Loucy (cell line): Measurements from ENCODE around the gene IGF1R.

Experiments used
- H2AFZ ChIP-seq: fragments of 200-600 bp; sonication (generic); 2 replicates; pipeline ENCODE4 v1.6.0; 2016; ENCODE audit warnings: antibody characterized with exemption, mild to moderate bottlenecking, low read length, moderate library complexity
- H3F3A ChIP-seq: fragments of 200-600 bp; 2 replicates; pipeline ENCODE4 v1.6.0; 2016; ENCODE audit warnings: antibody characterized with exemption, low read depth, mild to moderate bottlenecking
- H3K27me3 ChIP-seq: fragments of 200-600 bp; sonication (generic); 2 replicates; pipeline ENCODE4 v1.6.1; 2014; ENCODE audit warnings: low read length, mild to moderate bottlenecking; ENCODE audit not compliant: insufficient read depth, poor library complexity, severe bottlenecking
- H3K36me3 ChIP-seq: fragments of 200-600 bp; sonication (generic); 2 replicates; pipeline ENCODE4 v1.6.1; 2016; ENCODE audit warnings: low read length; ENCODE audit not compliant: insufficient read depth
- H3K4me1 ChIP-seq: fragments of 200-600 bp; sonication (generic); 2 replicates; pipeline ENCODE4 v1.5.1; 2014; ENCODE audit warnings: low read length, mild to moderate bottlenecking; ENCODE audit not compliant: insufficient read depth, poor library complexity, severe bottlenecking
- H3K4me2 ChIP-seq: fragments of 200-600 bp; sonication (generic); 2 replicates; pipeline ENCODE4 v1.6.0; 2014; ENCODE audit warnings: antibody characterized with exemption, low read length, low read depth, mild to moderate bottlenecking; ENCODE audit not compliant: poor library complexity, severe bottlenecking
- H3K4me3 ChIP-seq: fragments of 200-600 bp; sonication (generic); 2 replicates; pipeline ENCODE4 v1.5.1; 2014; ENCODE audit warnings: low read length, mild to moderate bottlenecking, mixed read lengths; ENCODE audit not compliant: poor library complexity, severe bottlenecking
- H3K79me2 ChIP-seq: fragments of 200-600 bp; sonication (generic); 2 replicates; pipeline ENCODE4 v1.6.1; 2014; ENCODE audit warnings: low read length; ENCODE audit not compliant: insufficient read depth
- H3K9ac ChIP-seq: fragments of 200-600 bp; sonication (generic); 2 replicates; pipeline ENCODE4 v1.6.0; 2014; ENCODE audit warnings: mild to moderate bottlenecking, low read depth, low read length, moderate library complexity; ENCODE audit not compliant: poor library complexity, severe bottlenecking
- H3K9me2 ChIP-seq: fragments of 200-600 bp; sonication (generic); replicated peaks from 2 replicates; pipeline ENCODE4 v1.6.1; 2016; ENCODE audit warnings: low read depth, low read length, mixed read lengths
- H3K9me3 ChIP-seq: fragments of 200-600 bp; sonication (generic); 2 replicates; pipeline ENCODE4 v1.6.1; 2014; ENCODE audit warnings: mild to moderate bottlenecking, antibody characterized with exemption, low read length, low read depth; ENCODE audit not compliant: insufficient read depth
- H4K20me1 ChIP-seq: fragments of 200-600 bp; sonication (generic); 2 replicates; pipeline ENCODE4 v1.6.0; 2014; ENCODE audit warnings: antibody characterized with exemption, low read length, mild to moderate bottlenecking; ENCODE audit not compliant: insufficient read depth, poor library complexity, severe bottlenecking
- CTCF ChIP-seq: fragments of 200-600 bp; sonication (generic); conservative IDR thresholded peaks from 2 replicates; pipeline ENCODE4 v1.5.1; 2014; ENCODE audit warnings: mild to moderate bottlenecking, antibody characterized with exemption, low read length
- EZH2phosphoT487 ChIP-seq: fragments of 200-600 bp; IDR thresholded peaks from 2 replicates; pipeline ENCODE4 v1.6.1; 2018; ENCODE audit warnings: antibody characterized with exemption, mild to moderate bottlenecking, moderate library complexity, borderline replicate concordance

IGF1R gene

GRCh38 chr15:99006904-99007495 lies 358.7 kb downstream of the IGF1R start:
- Histone ChIP-seq H3K9ac (no peak overlapping the region), H2AFZ (no peak overlapping the region), H4K20me1 (no peaks in the 10 kb centered on the region), H3K27me3 (no peaks in the 10 kb centered on the region), H3K9me2 (no peaks in the 10 kb centered on the region), H3K79me2 (no peaks in the 10 kb centered on the region), H3K36me3 (no peaks in the 10 kb centered on the region), H3K4me3 (no peak overlapping the region), H3K4me2 (no peak overlapping the region), H3F3A (no peaks in the 10 kb centered on the region), H3K4me1 (no peaks in the 10 kb centered on the region), H3K9me3 (no peaks in the 10 kb centered on the region)
- TF ChIP-seq EZH2phosphoT487 (no peak), CTCF (no peak)

- H3K79me2 ChIP-seq: no peaks in the 10 kb centered on the region
- no peak overlapping the region for H3K9ac ChIP-seq
- no peaks in the 10 kb centered on the region for H3K36me3 ChIP-seq
- no peak overlapping the region for H3K4me3 ChIP-seq
- no peaks in the 10 kb centered on the region for H3K4me1 ChIP-seq
- no peaks in the 10 kb centered on the region for H3F3A ChIP-seq
- no peak overlapping the region for H3K4me2 ChIP-seq
- no peaks in the 10 kb centered on the region for H4K20me1 ChIP-seq
- no peaks in the 10 kb centered on the region for H3K9me3 ChIP-seq
- TF ChIP-seq CTCF (no peak), EZH2phosphoT487 (no peak)
- H3K27me3 ChIP-seq: no peaks in the 10 kb centered on the region
- no peaks in the 10 kb centered on the region for H3K9me2 ChIP-seq
- no peak overlapping the region for H2AFZ ChIP-seq
These were observed 361.5 kb downstream of the IGF1R start for GRCh38 chr15:99009741-99010330.

- Histone ChIP-seq H3K27me3 (no peaks in the 10 kb centered on the region), H3K79me2 (no peaks in the 10 kb centered on the region), H3K9me3 (no peaks in the 10 kb centered on the region), H3K4me2 (no peak overlapping the region), H3K36me3 (no peaks in the 10 kb centered on the region), H3K4me1 (peaks cover 8% of the 10 kb centered on the region), H3K4me3 (no peak overlapping the region), H2AFZ (no peak overlapping the region), H3F3A (no peaks in the 10 kb centered on the region), H3K9me2 (no peaks in the 10 kb centered on the region), H3K9ac (no peak overlapping the region), H4K20me1 (no peaks in the 10 kb centered on the region)
- TF ChIP-seq CTCF (no peak), EZH2phosphoT487 (no peak)
These were observed 362.4 kb downstream of the IGF1R start for GRCh38 chr15:99010768-99011167.
